Loucy (cell line): ENCODE results near the gene BICD1.

Experiments used
- EZH2phosphoT487 ChIP-seq: fragments of 200-600 bp; IDR thresholded peaks from 2 replicates; pipeline ENCODE4 v1.6.1; 2018; ENCODE audit warnings: antibody characterized with exemption, mild to moderate bottlenecking, moderate library complexity, borderline replicate concordance
- TF ChIP-seq, protein P1 (sequence below): fragments of 200-600 bp; sonication (generic); conservative IDR thresholded peaks from 2 replicates; pipeline ENCODE4 v1.5.1; 2014; ENCODE audit warnings: mild to moderate bottlenecking, antibody characterized with exemption, low read length

DNA sequence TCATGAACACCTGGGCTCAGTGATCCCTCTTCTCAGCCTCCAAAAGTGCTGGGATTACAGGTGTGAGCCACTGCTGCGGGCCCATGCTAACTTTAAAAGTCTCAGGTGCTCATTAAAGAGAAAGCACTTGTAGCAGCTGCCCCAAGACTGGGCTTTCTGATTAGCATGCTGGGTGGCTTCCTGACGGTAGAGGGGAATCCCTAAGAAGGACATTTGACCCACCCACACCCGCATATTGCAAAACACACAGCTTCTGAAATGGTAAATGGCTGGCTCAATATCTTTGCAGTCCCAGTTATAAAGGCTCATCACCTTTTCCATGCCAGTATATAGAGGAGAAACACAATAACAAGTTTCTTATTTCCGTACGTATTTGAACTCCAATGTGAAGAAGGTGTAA is 19.3 kb upstream of the BICD1 start:
- TF ChIP-seq, protein P1, sequence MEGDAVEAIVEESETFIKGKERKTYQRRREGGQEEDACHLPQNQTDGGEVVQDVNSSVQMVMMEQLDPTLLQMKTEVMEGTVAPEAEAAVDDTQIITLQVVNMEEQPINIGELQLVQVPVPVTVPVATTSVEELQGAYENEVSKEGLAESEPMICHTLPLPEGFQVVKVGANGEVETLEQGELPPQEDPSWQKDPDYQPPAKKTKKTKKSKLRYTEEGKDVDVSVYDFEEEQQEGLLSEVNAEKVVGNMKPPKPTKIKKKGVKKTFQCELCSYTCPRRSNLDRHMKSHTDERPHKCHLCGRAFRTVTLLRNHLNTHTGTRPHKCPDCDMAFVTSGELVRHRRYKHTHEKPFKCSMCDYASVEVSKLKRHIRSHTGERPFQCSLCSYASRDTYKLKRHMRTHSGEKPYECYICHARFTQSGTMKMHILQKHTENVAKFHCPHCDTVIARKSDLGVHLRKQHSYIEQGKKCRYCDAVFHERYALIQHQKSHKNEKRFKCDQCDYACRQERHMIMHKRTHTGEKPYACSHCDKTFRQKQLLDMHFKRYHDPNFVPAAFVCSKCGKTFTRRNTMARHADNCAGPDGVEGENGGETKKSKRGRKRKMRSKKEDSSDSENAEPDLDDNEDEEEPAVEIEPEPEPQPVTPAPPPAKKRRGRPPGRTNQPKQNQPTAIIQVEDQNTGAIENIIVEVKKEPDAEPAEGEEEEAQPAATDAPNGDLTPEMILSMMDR, result no peak
- TF ChIP-seq EZH2phosphoT487, result no peak
